GM18868 (cell line): ENCODE data around the gene NACC2.

ENCODE experiments used
- ATAC-seq: cut with Tn5 transposase; IDR thresholded peaks from one replicate; pipeline ENCODE4 v1.9.1; 2021; ENCODE audit warnings: mild to moderate bottlenecking, moderate library complexity; ENCODE audit not compliant: unreplicated experiment

NACC2 gene, protein sequence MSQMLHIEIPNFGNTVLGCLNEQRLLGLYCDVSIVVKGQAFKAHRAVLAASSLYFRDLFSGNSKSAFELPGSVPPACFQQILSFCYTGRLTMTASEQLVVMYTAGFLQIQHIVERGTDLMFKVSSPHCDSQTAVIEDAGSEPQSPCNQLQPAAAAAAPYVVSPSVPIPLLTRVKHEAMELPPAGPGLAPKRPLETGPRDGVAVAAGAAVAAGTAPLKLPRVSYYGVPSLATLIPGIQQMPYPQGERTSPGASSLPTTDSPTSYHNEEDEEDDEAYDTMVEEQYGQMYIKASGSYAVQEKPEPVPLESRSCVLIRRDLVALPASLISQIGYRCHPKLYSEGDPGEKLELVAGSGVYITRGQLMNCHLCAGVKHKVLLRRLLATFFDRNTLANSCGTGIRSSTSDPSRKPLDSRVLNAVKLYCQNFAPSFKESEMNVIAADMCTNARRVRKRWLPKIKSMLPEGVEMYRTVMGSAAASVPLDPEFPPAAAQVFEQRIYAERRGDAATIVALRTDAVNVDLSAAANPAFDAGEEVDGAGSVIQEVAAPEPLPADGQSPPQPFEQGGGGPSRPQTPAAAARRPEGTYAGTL

DNA sequence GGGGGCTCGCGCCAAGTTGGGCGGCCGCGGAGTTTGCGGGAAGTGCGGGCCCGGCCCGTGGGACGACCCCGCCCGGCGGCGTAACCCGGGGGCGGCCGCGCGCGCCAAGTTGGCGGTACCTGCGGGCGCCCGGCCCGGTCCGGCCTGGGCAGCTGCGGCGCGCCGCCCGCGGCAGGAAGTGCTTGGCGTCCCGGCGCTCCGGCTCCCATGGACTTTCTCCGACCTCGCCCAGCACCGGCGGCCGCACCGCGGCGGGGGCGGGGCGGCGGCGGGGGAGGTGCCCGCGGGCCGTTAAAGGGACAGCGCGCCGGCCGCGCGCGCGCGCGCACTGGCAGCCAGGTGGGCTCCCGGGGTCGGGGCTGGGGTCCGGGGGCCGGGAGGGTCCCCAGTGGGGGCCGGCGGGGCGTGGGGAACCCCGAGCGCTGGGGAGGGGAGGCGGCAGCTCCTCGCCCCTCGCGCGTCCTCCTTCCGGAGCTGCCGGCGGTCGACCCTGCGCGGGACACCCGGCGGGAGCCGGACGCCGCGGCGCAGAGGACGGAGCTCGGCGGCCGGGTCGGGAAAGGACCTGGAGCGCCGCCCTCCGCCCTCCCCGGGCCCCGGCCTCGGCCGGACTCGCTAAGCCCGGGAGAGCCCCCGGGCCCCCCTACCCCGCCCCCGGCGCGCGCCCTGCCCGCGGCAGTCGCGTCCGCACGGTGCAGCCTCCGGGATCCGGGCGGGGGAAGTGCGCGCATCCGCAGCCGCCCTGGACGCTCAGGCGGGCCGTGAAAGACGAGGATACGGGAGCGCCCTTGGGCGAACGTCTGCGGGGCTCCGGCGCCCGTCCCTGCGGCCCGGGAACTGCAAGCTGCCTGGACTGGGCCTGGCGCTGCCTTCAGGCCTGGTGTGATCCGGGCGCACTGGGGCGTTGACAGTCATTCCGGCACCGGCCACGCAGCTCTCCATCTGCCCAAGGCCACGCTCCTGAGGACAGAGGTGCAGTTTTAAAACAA is at the start of gene NACC2:
Gene NACC2 (minus strand): TSS at position 220 of the 989 bp plus-strand sequence. CDS start 44,768 bp downstream, outside the sequence.
- ATAC-seq = no peak

DNA sequence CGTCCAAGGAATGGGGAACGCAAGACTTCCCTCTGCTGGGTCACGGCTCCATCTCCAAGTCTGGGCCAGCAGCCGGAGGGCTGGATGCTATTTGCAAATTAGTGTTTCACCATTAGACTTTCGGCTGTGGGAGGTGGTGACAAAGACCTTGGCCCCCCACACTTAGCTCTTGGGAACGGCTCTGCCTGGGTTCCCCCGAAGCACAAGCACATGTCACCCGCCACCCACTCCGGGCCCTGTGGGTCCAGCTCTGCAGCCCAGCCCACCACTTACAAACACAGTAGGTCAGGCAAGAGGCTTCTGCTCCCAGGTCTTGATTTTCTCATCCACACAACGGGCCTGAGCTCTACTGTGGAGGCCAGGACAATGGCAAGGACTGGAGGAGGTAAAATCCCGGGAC is 49.4 kb upstream of the NACC2 start:
- no peak for ATAC-seq

DNA sequence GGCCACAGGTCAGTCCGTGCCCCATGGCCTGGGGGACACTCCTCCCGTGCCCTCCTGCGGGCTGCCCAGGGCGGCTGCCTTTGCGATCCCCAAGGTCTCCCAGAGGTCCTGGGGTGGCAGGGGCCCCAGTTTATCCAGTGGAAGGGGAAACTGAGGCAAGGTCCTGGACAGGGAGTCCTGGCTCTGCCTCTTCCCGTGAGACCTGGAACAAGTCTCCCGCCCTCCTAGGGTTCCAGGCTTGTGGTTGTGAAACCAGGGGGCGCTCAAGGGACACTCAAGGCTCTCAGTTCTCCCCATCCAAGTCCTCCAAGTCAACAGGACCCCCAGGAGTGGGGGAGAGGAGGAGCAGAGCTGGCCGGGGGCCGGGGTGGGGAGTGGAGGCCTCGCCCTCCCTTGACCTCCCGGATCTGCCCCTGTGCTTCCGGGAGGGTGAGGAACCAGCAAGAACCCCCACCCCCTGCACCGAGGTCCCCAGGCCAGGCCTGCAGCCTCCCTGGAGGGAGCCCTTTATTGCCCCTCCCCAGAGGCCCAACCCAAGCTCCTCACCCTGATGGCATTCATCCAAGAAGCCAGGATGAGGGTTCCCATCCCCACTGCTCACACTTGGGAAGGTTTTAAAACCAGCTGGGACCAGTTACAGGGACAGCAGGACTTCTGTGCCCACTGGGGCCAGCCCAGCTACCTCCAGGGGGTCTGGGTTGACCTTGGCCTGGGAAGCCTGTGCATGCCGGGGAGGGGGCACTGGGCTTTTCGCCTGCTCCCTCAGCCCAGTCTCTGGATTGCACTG is 48.3 kb upstream of the NACC2 start:
- ATAC-seq = no peak

DNA sequence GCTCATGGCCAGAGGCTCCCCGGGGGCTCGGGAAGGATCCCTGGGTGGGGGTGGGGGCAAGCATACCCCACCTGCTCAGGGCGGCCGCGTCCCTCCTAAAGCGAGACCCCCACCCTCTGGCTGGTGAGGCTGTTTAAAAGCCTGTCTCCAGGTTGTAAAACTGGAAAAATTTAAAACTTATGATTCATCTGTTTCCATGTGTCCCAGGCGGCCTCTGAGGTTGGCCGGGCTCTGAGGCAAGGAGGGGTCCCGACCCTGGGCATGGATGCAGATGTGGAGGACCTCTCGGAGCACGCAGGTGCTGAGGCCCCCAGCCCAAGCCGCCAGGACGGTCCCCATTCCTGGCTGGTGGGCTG is 47.7 kb upstream of the NACC2 start:
- ATAC-seq = no peak

DNA sequence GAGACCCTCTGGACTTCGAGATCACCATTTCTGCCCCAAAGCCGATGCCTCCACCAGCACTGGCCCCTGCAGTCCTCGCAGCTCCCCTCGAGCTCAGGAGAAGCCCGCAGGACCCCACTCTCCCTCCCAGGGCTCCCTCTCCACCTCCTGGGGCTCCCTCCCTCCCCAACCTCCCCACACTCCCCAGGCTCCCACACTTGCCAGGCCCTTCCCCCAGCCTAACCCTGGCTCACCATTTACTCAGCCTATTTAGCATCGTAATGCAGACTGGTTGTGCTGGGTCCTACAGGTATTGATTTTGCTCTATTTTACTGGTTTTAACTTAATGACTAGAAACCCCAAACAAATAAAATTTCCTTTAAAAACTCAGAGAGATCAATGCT is 47.3 kb upstream of the NACC2 start:
- ATAC-seq = no peak

DNA sequence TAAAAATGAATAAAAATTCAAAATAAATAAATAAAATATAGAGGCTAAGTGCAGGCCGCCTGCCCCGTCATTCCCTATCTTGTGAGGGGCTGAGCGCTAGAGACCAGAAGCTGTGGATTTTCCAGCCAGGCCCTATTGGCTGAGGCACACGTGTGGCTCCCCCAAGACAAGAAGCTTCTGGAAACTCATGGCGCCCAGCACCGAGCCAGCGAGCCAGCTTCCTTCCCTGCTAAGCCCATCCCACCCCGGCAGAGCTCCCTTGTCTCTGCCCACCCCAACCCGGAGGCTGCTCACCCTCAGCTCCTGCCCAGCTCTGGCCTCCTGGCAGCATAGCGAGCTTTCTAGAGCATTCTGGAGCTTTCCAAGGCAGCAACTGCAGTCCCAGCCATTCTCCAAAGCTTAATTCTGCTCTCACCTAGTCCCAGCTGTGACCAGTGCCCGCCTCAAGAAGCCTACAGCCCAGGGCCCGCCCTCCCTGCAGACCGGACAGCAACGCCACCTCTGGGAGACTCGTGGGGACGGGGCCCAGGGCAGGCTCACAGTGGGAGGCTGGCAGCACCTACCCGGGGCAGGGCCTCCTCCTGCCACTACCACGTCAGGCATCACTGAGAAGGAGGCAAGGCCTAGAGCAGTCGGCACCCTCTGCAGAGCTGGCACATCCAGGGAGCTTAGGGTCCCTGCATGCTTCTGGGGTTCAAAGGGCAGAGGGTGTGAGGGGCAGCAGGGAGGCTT is 46.8 kb upstream of the NACC2 start:
- ATAC-seq = no peak

DNA sequence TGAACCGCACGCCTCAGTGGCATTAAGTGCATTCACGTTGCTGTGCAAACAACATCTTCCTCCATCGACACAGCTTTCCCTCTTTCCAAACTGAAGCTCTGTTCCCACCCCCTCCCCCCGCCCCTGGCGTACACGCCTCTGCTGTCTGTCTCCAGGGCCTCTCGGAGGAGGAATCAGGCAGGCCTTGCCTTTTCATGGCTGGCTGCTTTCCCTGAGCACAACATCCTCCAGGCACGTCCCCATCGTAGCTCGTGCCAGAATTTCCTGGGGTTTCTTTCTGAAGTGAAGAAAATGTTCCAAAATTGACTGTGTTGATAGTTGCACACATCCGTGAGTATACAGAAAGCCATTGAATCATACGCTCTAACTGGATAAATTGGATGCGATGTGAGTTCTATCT is 45.9 kb upstream of the NACC2 start:
- no peak for ATAC-seq

DNA sequence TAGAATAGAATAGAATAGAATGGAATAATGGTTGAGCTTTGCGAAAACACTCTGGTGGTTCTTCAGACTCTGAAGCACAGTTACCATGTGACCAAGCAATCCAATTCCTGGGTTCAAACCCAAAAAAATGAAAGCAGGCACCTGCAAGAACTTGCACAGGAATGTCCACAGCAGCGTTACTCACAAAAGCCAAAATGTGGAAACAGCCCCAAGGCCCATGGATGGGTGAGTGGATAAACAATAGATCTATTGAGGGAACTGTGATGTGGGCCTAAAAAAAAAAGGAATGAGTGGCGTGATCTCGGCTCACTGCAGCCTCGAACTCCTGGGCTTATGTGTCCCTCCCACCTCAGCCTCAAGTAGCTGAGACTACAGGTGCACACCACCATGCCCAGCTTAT is 45.0 kb upstream of the NACC2 start:
- ATAC-seq = no peak

DNA sequence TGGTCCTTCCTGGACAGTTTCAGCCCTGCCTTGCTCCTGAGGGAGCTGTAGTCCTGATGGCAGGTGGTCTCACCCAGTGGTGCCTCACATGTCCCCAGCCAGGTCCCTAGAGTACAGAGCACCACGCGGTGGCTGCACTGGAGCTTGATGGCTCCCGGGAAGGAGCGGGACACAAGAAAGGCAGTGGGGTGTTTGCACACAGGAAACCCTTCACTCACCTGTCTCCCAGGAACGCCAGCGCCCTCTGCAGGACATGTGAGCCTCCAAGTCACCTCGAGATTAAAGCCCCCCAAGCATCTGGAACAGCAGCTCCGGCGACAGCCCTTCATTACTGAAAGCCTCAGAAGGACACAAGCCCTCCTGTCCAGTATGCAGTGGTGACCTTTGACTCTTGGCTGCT is 43.5 kb upstream of the NACC2 start:
- ATAC-seq = no peak

DNA sequence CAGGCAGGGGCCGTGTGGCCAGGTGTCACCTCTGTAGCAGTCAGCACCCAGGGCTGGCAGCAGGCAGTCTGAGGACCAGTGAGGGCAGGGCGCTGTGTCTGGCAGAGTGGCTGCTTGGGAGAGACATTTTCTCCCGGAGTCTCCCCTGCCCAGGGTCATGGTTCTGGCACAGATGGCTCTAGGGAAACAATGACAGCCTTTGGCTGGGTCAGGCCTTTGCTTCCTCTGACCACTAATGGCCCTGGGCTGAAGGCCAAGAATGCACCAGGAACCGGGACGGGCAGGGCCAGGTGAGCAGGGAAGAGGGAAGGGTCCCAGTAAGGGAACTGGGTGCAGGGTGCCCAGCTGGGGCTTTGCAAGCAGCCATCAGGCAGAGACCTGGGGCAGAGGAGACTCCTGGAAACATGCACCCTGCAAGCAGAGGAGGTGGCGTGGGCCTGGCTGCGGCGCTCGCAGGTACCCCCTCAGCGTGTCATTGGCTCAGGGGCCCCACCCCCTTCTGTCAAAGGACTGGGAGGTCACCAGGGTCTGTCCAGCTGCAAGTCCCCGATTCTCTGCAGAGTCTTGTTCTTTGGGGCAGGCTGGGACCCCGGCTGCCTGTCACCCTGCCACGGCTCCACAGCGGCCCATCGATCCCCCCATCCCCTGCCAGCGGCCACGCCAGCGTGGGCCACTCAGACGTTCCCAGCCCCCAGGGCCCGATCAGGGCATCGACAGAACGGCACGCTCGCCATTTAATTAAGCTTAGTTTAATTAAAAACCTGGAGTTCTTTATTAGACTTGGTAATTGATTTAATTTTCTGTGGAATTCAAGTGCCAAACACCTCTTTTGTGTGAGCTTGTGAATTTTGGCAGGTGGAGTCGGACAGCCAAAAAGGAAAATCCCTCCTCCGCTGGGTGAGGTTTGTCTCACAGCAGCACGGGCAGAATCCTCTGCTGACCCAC is 42.5 kb upstream of the NACC2 start:
- no peak for ATAC-seq

DNA sequence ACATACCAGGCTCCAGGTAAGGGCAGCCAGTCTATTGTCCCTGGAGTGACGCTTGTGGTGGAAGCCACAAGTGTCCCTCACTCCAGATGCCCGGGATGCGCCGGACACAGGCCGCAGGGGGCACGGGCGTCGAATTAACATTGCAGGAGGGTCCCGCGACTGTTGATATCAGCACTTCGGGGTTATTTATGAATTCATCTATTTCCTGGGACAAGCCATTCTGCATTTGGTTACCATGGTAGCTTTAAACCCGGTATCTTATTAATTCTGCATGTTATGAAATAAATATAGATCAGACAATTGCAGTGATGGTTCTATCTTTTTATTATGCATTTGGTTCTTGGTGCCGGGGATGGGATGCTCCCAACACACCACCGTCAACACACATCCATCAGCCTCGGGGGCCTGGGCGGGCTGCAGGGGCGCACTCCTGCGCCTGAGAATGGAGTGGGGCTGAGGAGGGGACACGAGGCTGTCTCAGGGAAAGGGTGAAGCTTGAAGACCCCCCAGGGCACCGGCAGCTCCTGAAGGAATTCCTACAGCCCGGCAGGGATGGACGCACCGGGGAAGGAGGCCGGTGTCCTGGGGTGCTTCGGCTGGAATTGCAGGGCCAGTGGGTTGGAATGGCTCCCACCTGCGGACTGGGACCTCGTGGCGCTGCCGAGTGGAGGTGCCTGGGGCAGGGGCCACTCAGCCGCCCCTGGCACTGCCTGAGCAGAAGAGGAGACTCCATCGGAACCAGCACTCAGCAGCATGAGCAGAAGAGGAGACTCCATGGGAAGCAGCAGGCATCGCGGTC is 41.2 kb upstream of the NACC2 start:
- ATAC-seq = no peak

DNA sequence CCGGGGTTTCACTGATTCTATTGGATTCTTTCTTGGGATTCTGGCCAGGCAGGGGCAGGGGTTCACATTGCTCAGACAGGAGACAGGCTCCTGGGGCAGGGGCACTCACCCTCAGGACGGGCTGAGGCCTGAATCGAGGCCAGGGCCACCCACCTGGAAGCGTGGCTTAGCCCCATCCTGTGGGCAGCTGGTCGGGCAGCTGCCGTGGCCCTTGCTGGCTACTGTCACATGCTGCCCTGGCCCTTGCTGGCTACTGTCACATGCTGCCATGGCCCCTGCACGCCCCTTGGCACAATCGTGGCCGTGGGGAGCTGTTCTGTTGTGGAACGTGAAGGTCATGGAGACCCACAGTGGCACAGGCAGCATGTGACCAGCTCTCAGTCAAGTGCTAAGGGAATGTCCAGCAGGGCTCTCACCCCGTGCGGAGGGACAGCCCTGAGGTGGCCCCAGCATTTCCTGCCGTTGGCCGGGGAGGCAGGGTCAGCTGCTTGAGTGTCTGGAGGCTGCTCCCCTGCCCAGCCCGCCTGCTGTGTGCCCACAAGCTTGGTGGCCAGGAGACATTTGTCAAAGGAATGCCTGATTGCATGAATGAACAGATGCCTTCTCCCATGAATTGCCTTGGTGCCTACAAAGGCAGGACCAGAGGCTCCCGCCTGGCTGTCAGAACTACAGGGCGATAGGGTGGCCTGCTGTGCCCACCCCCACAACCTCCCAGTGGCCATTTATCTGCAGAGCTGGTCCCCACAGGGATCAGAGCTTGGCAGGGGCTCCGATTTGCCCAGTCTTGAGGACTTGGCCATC is 40.4 kb upstream of the NACC2 start:
- ATAC-seq = no peak

DNA sequence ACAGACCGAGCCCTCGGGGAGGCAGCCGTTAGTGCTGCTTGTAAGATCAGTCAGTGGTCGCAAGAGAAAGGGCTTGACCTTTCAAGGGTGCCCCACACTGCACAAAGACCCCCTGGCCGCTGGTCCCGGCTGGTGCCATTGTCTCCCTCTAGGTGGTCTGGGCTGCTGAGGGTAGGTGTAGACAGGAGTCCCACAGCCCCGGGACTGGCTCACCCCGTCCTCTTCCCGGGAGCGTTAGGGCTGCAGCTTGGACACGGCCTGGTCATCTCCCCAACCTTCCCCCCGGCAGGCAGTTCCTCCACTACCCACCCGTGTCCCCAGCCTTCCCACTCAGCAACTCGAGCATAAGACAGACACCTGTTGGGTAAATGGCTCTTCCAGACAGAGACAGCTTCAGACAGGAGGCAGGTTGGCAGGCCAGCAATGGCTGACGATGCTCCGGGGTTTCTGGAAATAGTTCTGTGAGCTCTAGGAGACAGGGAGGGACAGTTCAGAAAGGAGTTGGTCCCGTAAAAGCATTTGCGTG is 38.9 kb upstream of the NACC2 start:
- ATAC-seq = no peak

DNA sequence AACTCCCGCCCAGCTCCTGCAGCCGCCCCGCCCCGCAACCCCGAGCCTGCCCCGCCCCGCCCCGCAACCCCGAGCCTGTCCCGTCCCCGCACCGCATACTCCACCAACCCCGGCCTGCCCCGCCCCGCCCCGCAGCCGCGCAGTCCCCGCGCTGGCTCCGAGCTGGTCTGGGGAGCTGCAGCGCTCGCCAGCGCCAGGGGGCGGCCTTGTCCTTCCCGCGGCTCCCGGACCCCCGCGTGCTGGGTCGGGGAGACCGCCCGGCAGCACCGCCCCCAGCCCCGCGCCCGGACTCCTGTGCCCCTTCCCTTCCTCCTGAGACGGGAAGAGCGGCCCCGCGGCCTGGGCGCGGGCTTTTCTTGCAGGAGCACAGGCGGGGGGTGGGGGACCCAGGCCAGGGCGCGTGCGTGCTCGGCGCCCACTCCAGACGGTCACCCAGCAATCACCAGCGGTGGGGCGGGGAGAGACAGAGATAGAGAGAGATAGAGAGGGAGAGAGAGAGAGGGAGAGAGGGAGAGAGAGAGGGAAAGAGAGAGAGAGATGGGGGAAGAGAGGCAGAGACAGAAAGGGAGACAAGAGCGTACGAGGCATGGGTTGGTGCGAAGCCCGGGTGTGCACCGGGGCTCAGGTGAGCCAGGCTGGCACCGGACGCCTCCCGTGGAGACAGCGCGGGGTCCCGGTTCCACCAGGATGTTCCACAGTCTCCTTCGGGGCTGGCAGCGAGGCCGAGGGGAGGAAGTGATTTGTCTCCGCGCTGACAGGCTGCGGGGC is 38.3 kb upstream of the NACC2 start:
- no peak for ATAC-seq

DNA sequence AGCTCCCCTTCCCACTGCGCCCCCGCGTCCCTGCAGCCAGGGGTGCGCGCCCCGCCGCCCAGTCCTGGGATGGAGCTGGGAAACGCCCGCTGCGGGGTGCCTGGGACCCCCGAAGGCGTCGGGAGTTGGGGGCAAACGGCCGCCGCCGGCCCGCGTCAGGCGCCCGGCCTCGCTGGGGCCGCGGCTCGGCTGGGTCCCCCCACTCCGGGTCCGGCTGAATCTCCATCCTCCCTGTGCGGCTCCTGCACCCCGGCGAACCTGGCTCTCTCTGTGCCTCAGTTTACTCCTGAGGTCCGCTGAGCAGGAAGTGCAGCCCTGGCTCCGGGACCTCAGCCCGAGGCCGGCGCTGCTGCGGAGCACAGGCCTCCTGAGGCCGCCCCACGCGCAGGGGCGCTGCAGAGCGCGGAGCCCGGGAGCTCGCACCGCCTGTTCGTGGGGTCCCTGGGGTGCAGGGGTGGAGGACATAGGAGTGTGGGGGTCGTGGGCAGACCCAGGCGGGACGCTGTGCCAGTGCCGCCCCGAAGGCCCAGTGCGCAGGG is 37.5 kb upstream of the NACC2 start:
- ATAC-seq = no peak
